HG03432 (cell line): ENCODE results near the gene ZNF527.
A peak's percentile ranks its signal among the peaks of the same experiment; 100 is the strongest.
"Not testable (repeated sequence)": the region's sequence is repeated elsewhere in the genome, so short reads cannot be mapped to it uniquely, and the experiment has no call there.

ENCODE experiments used
- ATAC-seq: cut with Tn5 transposase; IDR thresholded peaks from one replicate; pipeline ENCODE4 v1.9.1; 2021; ENCODE audit warnings: mild to moderate bottlenecking, moderate library complexity; ENCODE audit not compliant: unreplicated experiment

The ZNF527 gene

GRCh38 chr19:37370880-37371661 is at the start of gene ZNF527:
TSS of gene ZNF527 (plus strand) at chr19:37371099. CDS start at chr19:37374199, 3,100 bp downstream.
- peak; percentile 95 for ATAC-seq

- no peak for ATAC-seq
These were observed 41.2 kb upstream of the ZNF527 start for GRCh38 chr19:37329686-37330085.

DNA sequence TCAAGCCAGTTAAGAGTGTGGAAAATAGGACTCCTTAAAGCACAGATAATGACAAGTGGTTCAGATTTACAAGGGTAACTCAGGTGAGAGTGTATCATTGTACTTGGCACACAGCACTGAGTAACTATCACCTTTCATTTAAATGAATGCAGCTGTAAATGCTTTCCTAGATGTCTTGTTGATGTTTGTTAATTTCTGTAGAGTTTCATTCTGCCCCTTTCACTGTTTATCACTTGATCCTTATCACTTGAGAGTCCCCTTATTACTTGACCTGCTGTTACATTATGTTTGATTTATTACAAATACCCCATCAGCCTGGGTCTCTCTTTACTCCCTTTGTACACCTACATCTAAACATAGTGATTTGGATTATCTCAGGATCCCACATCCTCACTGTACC is 38.1 kb upstream of the ZNF527 start:
- no peak for ATAC-seq

GRCh38 chr19:37333457-37333856 is 37.4 kb upstream of the ZNF527 start:
- no peak for ATAC-seq

- ATAC-seq: peak; percentile 96
These were observed 36.5 kb upstream of the ZNF527 start for GRCh38 chr19:37334179-37335071.

- no peak for ATAC-seq
These were observed 28.1 kb upstream of the ZNF527 start for GRCh38 chr19:37342753-37343152.

DNA sequence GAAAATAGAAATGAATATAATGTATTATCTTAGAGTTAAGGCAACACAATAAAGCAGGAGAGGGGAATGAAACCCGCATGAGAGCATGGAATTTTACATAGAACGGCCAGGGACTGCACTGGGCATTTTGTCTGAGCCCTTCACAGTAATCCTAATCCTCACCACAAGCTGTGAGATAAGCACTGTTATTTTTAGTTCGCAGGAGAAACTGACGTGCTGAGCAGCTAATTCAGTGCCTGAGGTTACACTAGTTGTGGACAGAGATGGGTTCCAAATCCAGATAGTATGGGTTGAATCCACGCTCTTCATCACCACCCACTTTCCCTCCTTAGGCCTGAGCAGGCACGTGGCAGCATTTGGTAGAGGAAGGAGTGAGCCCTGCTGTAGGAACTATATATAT is 24.8 kb upstream of the ZNF527 start:
- ATAC-seq: no peak

DNA sequence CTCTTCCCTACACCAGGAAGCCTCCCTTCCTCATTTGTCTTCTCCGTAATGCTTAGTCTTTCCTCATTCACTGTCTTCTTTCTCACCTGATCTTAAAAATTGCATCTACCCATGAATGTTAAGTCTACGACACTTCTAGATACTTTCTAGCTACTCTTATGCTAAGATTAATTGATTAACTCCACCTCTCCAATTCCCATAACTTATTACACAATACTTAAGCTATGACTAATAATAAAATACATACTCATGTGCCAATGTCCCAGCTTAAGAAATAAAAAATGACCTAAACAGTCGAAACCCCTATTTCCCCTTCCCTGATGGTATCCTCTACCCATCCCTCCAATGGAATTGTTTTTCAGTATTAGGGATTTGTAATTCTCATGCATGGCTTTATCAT is 22.8 kb upstream of the ZNF527 start:
- no peak for ATAC-seq

DNA sequence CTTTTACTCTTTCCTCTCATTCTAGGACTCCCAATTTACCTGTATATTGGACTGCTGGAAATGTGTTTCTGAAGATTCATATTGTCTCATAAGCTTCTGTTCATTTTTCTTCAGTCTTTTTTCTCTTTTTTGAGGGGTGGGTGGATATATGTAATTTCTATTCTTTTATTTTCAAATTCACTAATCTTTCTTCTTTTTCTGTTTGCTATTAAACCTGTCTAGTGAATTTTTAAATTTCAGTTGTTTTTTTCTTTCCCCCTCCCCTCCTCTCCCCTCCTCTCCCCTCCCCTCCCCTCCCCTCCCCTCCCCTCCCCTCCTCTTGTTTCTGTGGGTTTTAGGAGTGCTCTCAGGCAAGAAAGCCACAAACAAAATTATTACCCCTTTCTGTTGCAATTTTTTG is 16.9 kb upstream of the ZNF527 start:
- no peak for ATAC-seq

DNA sequence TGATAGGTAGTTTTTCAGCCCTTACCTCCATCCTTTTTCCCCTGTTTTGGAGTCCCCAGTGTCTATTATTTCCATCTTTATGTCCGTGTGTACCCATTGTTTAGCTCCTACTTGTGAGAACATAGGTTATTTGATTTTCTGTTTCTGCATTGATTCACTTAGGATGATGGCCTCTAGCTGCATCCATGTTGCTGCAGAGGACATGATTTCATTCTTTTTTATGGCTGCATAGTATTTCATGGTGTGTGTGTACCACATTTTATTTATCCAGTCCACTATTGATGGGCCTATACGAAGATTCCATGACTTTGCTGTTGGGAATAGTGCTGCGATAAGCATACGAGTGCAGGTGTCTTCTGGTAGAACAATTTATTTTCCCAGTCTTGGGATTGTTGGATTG is 15.0 kb upstream of the ZNF527 start:
- ATAC-seq: no peak

GRCh38 chr19:37361994-37362393 is 8.9 kb upstream of the ZNF527 start:
- no peak for ATAC-seq

GRCh38 chr19:37362733-37363132 is 8.2 kb upstream of the ZNF527 start:
- ATAC-seq: no peak

DNA sequence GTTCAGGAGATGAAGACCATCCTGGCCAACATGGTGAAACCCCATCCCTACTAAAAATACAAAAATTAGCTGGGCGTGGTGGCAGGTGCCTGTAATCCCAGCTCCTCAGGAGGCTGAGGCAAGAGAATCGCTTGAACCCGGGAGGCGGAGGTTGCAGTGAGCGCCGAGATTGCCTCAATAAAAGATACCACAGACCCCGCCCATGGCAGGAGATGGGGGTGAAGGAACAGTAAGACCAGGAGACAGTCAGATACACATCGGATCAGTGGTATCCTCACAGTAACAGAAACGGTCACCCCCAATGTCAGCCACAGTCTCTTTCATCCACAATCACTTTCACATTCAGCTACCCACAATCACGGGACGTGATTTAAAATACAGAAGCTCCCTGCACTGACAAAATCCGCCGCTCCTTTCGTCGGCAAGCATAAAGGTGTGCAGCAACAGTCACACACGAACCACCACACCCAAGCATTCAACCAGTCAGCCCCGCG is 466 bp upstream of the ZNF527 start:
- peak; percentile 29 for ATAC-seq

- no peak for ATAC-seq
These were observed 18.3 kb downstream of the ZNF527 start for GRCh38 chr19:37389234-37389633.

DNA sequence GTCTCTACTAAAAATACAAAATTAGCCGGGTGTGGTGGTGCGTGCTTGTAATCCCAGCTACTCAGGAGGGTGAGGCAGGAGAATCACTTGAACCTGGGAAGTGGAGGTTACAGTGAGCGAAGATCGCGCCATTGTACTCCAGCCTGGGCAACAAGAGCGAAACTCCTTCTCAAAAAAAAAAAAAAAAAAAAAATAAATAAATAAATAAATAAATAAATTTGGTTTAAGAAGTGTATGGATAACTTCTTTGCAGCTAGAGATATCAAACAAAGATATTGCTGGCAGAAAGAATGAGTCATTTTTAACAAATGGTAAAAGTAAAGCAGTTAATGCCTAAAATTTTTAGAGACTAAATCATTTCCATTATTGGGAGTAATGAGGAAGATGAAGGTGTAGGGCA is 20.5 kb downstream of the ZNF527 start:
- ATAC-seq: not testable (repeated sequence)

- no peak for ATAC-seq
These were observed 30.2 kb downstream of the ZNF527 start for GRCh38 chr19:37401078-37401477.

GRCh38 chr19:37403403-37403802 is 32.5 kb downstream of the ZNF527 start:
- no peak for ATAC-seq

DNA sequence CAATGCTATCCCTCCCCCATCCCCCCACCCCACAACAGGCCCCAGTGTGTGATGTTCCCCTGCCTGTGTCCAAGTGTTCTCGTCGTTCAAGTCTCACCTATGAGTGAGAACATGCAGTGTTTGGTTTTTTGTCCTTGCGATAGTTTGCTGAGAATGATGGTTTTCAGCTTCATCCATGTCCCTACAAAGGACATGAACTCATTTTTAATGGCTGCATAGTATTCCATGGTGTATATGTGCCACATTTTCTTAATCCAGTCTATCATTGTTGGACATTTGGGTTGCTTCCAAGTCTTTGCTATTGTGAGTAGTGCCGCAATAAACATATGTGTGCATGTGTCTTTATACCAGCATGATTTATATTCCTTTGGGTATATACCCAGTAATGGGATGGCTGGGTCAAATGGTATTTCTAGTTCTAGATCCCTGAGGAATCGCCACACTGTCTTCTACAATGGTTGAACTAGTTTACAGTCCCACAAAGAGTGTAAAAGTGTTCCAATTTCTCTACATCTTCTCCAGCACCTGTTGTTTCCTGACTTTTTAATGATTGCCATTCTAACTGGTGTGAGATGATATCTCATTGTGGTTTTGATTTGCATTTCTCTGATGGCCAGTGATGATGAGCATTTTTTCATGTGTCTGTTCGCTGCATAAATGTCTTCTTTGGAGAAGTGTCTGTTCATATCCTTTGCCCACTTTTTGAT is 35.4 kb downstream of the ZNF527 start:
- ATAC-seq: not testable (repeated sequence)

DNA sequence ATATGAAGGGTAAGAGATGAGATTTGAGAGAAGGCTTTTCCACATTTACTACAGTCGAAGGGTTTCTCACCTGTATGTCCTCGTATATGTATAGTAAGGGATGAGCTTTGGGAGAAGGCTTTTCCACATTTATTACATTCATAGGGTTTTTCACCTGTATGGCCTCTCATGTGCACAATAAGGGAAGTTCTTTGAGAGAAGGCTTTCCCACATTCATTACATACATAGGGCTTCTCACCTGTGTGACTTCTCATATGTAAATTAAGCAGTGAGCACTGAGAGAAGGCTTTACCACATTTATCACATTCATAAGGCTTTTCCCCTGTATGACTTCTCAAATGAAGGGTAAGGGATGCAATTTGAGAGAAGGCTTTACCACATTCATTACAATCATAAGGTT is 41.8 kb downstream of the ZNF527 start:
- no peak for ATAC-seq

- no peak for ATAC-seq
These were observed 42.6 kb downstream of the ZNF527 start for GRCh38 chr19:37413313-37414084.
